Activated T-helper 1 cell treated with anti-CD3 and anti-CD28 coated beads, Interleukin-2, amount 50 U/mL, for 16 hours (primary cell): Measurements from ENCODE around the gene IL26.

Experiments used
- DNase-seq, 2 donors: peaks; one replicate each; pipeline ENCODE4 v3.0.0-alpha.2; 2020; ENCODE audit warnings: low read depth in 1 of 2, low spot score in 1 of 2

IL26 gene

GRCh38 chr12:68225576-68226476 lies at the start of gene IL26:
TSS of gene IL26 (minus strand) at chr12:68225810. CDS start at chr12:68225756, 54 bp downstream.
- DNase-seq = no peak

- no peak for DNase-seq
Measured at GRCh38 chr12:68272732-68273131, 47.1 kb upstream of the IL26 start.

GRCh38 chr12:68271346-68271745 lies 45.7 kb upstream of the IL26 start:
- DNase-seq = no peak

- DNase-seq = no peak
Measured at GRCh38 chr12:68270358-68270757, 44.7 kb upstream of the IL26 start.

- no peak for DNase-seq
Measured at GRCh38 chr12:68269779-68270178, 44.2 kb upstream of the IL26 start.

GRCh38 chr12:68268967-68269366 lies 43.4 kb upstream of the IL26 start:
- no peak for DNase-seq

GRCh38 chr12:68267892-68268396 lies 42.3 kb upstream of the IL26 start:
- DNase-seq = no peak

GRCh38 chr12:68264857-68265256 lies 39.2 kb upstream of the IL26 start:
- no peak for DNase-seq

- no peak for DNase-seq
Measured at GRCh38 chr12:68264158-68264855, 38.7 kb upstream of the IL26 start.

- no peak for DNase-seq
Measured at GRCh38 chr12:68263366-68263765, 37.8 kb upstream of the IL26 start.

GRCh38 chr12:68261896-68262295 lies 36.3 kb upstream of the IL26 start:
- DNase-seq = no peak

GRCh38 chr12:68260153-68260552 lies 34.5 kb upstream of the IL26 start:
- DNase-seq = no peak

GRCh38 chr12:68259318-68259940 lies 33.8 kb upstream of the IL26 start:
- no peak for DNase-seq

GRCh38 chr12:68253504-68253903 lies 27.9 kb upstream of the IL26 start, which contains the start of gene IL22:
TSS of gene IL22 (minus strand) at chr12:68253604. CDS start at chr12:68253448, 156 bp downstream.
- no peak for DNase-seq

GRCh38 chr12:68252077-68252476 lies 26.5 kb upstream of the IL26 start:
- no peak for DNase-seq

- DNase-seq = no peak
Measured at GRCh38 chr12:68250454-68250853, 24.8 kb upstream of the IL26 start.

- no peak for DNase-seq
Measured at GRCh38 chr12:68247785-68248184, 22.2 kb upstream of the IL26 start.

GRCh38 chr12:68246350-68246749 lies 20.7 kb upstream of the IL26 start:
- no peak for DNase-seq

GRCh38 chr12:68245180-68246021 lies 19.8 kb upstream of the IL26 start:
- DNase-seq = no peak

- DNase-seq = no peak
Measured at GRCh38 chr12:68242777-68243176, 17.2 kb upstream of the IL26 start.

- DNase-seq = peak in 1 of 2 donors; percentile 17
Measured at GRCh38 chr12:68240975-68241374, 15.4 kb upstream of the IL26 start.
